Hepatocyte (in vitro differentiated cells): Measurements from ENCODE around the gene UTS2R. TPM values are rescaled to one million over a fixed set of nuclear protein-coding genes. Genes with fewer than 3 reads are reported as not detected.
"Not testable (repeated sequence)": the region's sequence is repeated elsewhere in the genome, so short reads cannot be mapped to it uniquely, and the experiment has no call there.

ENCODE experiments used
- DNase-seq: peaks from one replicate; pipeline ENCODE4 v3.0.0-alpha.2; 2016; ENCODE audit warnings: low spot score
- H2AFZ ChIP-seq: fragments of 200-600 bp; sonication (generic); 2 replicates; pipeline ENCODE4 v1.6.0; 2016; ENCODE audit warnings: antibody characterized with exemption, mild to moderate bottlenecking
- H3K27ac ChIP-seq: fragments of 200-600 bp; sonication (generic); 2 replicates; pipeline ENCODE4 v1.5.1; 2016; ENCODE audit warnings: mild to moderate bottlenecking
- H3K27me3 ChIP-seq: fragments of 200-600 bp; sonication (generic); 2 replicates; pipeline ENCODE4 v1.6.1; 2016
- H3K36me3 ChIP-seq: fragments of 200-600 bp; sonication (generic); replicated peaks from 2 replicates; pipeline ENCODE4 v1.5.1; 2016; ENCODE audit warnings: low read depth; ENCODE audit not compliant: insufficient read depth
- H3K4me1 ChIP-seq: fragments of 200-600 bp; sonication (generic); 2 replicates; pipeline ENCODE4 v1.5.1; 2016; ENCODE audit warnings: mild to moderate bottlenecking, moderate library complexity; ENCODE audit not compliant: insufficient read depth
- H3K4me2 ChIP-seq: fragments of 200-600 bp; sonication (generic); 2 replicates; pipeline ENCODE4 v1.6.0; 2016
- H3K4me3 ChIP-seq: fragments of 200-600 bp; sonication (generic); 2 replicates; pipeline ENCODE4 v1.5.1; 2016; ENCODE audit warnings: mild to moderate bottlenecking
- H3K79me2 ChIP-seq: fragments of 200-600 bp; sonication (generic); 2 replicates; pipeline ENCODE4 v1.6.0; 2017; ENCODE audit warnings: mild to moderate bottlenecking
- H3K9me2 ChIP-seq: fragments of 200-600 bp; sonication (generic); replicated peaks from 2 replicates; pipeline ENCODE4 v1.6.0; 2017; ENCODE audit warnings: mild to moderate bottlenecking; ENCODE audit not compliant: insufficient read depth
- H3K9me3 ChIP-seq: fragments of 200-600 bp; sonication (generic); 2 replicates; pipeline ENCODE4 v1.5.1; 2016; ENCODE audit warnings: low read depth, mild to moderate bottlenecking
- H4K20me1 ChIP-seq: fragments of 200-600 bp; sonication (generic); 2 replicates; pipeline ENCODE4 v1.6.0; 2016; ENCODE audit warnings: mild to moderate bottlenecking; ENCODE audit not compliant: insufficient read depth, poor library complexity, severe bottlenecking
- EZH2 ChIP-seq: fragments of 200-600 bp; sonication (generic); IDR thresholded peaks from 2 replicates; pipeline ENCODE4 v1.6.1; 2016; ENCODE audit warnings: antibody characterized with exemption, mild to moderate bottlenecking, borderline replicate concordance
- EZH2phosphoT487 ChIP-seq: fragments of 200-600 bp; sonication (generic); IDR thresholded peaks from one replicate; pipeline ENCODE4 v1.6.1; 2018; ENCODE audit warnings: antibody characterized with exemption, mild to moderate bottlenecking, low read depth, moderate library complexity; ENCODE audit not compliant: unreplicated experiment, severe bottlenecking
- WGBS: methylation state at CpG from one replicate; pipeline ENCODE4 v1.1.6; 2016; ENCODE audit warnings: low lambda C conversion rate; ENCODE audit errors: missing lambda C conversion rate; 5-methylcytosine and 5-hydroxymethylcytosine counted together
- polyA plus RNA-seq: library from polyadenylated mRNA; unstranded; fragments of >200 nt; fragmentation: Nextera tagmentation; extraction: Ambion mirVana; gene quantifications from 2 replicates; pipeline ENCODE4 v1.2.1, GENCODE V29; 2016
- total RNA-seq: library from RNA; depleted of rRNA; stranded (reverse); fragments of >200 nt; gene quantifications from 2 replicates; pipeline ENCODE4 v1.2.3, GENCODE V29; 2014
- TF ChIP-seq, protein P1 (sequence below): fragments of 200-600 bp; sonication (generic); IDR thresholded peaks from 2 replicates; pipeline ENCODE4 v1.5.1; 2016; ENCODE audit warnings: antibody characterized with exemption, mild to moderate bottlenecking; ENCODE audit not compliant: poor library complexity

UTS2R gene
- total and polyA plus RNA-seq, 2 experiments from 2014 or later: 0.10 TPM; not detected in 1

DNA sequence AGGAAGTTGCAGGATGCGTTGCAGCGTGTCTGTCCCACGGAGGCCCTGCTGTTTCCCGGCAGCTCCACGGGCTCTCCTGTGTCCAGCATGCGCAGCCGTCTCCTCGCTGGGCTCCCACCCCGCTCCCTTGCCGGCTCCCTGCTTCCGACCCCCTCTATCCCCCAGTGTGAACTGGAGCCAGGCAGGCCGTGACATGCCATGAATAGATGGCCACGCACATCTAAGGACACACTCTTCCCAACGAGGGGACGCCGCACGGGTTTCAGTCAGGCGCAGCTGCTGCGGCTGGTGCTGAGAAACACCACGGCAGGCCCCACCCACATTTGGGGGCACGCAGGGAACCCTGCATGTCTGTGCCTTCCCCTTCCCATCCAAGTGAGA lies 37.4 kb downstream of the UTS2R start:
- H3K36me3 ChIP-seq: no peaks in the 10 kb centered on the region
- WGBS: 94% methylated on average over 16 of the region's 21 CpGs

GRCh38 chr17:82410014-82410716 lies 38.6 kb downstream of the UTS2R start:
- TF ChIP-seq EZH2: no peak
- TF ChIP-seq EZH2phosphoT487: no peak
- TF ChIP-seq, protein P1, sequence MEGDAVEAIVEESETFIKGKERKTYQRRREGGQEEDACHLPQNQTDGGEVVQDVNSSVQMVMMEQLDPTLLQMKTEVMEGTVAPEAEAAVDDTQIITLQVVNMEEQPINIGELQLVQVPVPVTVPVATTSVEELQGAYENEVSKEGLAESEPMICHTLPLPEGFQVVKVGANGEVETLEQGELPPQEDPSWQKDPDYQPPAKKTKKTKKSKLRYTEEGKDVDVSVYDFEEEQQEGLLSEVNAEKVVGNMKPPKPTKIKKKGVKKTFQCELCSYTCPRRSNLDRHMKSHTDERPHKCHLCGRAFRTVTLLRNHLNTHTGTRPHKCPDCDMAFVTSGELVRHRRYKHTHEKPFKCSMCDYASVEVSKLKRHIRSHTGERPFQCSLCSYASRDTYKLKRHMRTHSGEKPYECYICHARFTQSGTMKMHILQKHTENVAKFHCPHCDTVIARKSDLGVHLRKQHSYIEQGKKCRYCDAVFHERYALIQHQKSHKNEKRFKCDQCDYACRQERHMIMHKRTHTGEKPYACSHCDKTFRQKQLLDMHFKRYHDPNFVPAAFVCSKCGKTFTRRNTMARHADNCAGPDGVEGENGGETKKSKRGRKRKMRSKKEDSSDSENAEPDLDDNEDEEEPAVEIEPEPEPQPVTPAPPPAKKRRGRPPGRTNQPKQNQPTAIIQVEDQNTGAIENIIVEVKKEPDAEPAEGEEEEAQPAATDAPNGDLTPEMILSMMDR: no peak
- no peak overlapping the region for H3K4me3 ChIP-seq
- H3K79me2 ChIP-seq: no peaks in the 10 kb centered on the region
- no peaks in the 10 kb centered on the region for H3K9me3 ChIP-seq
- DNase-seq: no peak
- H4K20me1 ChIP-seq: peaks cover 2% of the 10 kb centered on the region
- H3K36me3 ChIP-seq: no peaks in the 10 kb centered on the region
- no peaks in the 10 kb centered on the region for H3K27me3 ChIP-seq
- H3K9me2 ChIP-seq: no peaks in the 10 kb centered on the region
- H3K27ac ChIP-seq: no peak overlapping the region
- H2AFZ ChIP-seq: no peak overlapping the region
- WGBS: 92% methylated on average over 14 of the region's 14 CpGs
- H3K4me1 ChIP-seq: no peaks in the 10 kb centered on the region
- no peak overlapping the region for H3K4me2 ChIP-seq

More for the DNA sequence above, 37.4 kb downstream of the UTS2R start:
- Histone ChIP-seq H3K4me2 (no peak overlapping the region), H3K79me2 (no peaks in the 10 kb centered on the region), H3K4me1 (no peaks in the 10 kb centered on the region), H4K20me1 (no peaks in the 10 kb centered on the region), H3K27me3 (no peaks in the 10 kb centered on the region), H3K9me2 (no peaks in the 10 kb centered on the region), H3K4me3 (no peak overlapping the region), H2AFZ (no peak overlapping the region), H3K27ac (no peak overlapping the region), H3K9me3 (no peaks in the 10 kb centered on the region)
- no peak for TF ChIP-seq EZH2
- TF ChIP-seq, protein P1: no peak
- TF ChIP-seq EZH2phosphoT487: no peak
- DNase-seq: no peak

GRCh38 chr17:82411396-82412053 lies 40.0 kb downstream of the UTS2R start:
- Histone ChIP-seq H3K36me3 (no peaks in the 10 kb centered on the region), H3K4me3 (no peak overlapping the region), H3K9me2 (no peaks in the 10 kb centered on the region), H2AFZ (no peak overlapping the region), H3K27ac (no peak overlapping the region), H3K79me2 (no peaks in the 10 kb centered on the region), H3K4me1 (no peaks in the 10 kb centered on the region), H4K20me1 (peaks cover 6% of the 10 kb centered on the region), H3K4me2 (no peak overlapping the region), H3K27me3 (no peaks in the 10 kb centered on the region), H3K9me3 (no peaks in the 10 kb centered on the region)
- DNase-seq: no peak
- 96% methylated on average over 24 of the region's 24 CpGs for WGBS
- no peak for TF ChIP-seq EZH2phosphoT487
- TF ChIP-seq, protein P1: no peak
- TF ChIP-seq EZH2: no peak

DNA sequence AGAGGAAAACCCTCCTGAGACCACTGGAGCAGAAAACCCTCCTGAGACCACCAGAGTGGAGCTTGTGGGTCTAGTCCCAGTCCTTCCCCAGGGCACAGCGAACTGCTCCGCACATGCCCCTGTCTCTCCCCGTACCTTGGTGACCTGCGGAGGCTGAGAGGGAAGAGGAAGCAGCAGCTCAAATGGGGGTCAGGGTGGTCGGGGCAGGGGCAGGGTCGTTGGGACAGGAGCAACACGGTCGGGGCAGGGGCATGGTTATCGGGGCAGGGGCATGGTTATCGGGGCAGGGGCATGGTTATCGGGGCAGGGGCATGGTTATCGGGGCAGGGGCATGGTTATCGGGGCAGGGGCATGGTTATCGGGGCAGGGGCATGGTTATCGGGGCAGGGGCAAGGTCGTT lies 40.5 kb downstream of the UTS2R start:
- H3K4me3 ChIP-seq, H3K79me2 ChIP-seq, H3K4me2 ChIP-seq, DNase-seq, H3K27me3 ChIP-seq, H3K36me3 ChIP-seq, H3K27ac ChIP-seq, H3K9me3 ChIP-seq, H3K4me1 ChIP-seq, H3K9me2 ChIP-seq, H4K20me1 ChIP-seq, H2AFZ ChIP-seq: not testable (repeated sequence)
- WGBS: 97% methylated on average over 12 of the region's 16 CpGs
